Measurements from ENCODE around the gene MYF5.

The MYF5 gene

DNA sequence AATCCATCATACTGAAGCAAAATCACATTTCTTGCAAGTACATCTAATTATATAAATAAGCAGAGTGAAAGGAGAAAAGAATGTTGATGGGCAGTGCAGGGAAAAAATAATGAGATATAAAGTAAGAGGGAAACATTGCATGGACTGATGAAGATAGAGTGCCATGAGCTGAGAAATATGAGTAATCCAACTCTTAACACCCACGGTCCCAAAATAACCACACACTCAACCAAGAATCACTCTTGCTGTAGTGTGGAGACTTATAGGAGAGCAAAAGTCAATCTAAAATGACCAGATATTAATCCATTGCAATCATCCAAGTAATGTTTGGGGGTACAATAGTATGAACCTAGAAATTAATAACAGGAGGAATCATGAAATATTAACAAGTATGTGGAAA is 40.2 kb downstream of the MYF5 start:
- Histone ChIP-seq H3K27me3 (ENCODE audit: insufficient read depth, low read length, poor library complexity, severe bottlenecking) (no peaks in the 10 kb centered on the region), H3F3A (ENCODE audit: low read depth) (no peaks in the 10 kb centered on the region), H4K20me1 (ENCODE audit: insufficient read depth, low read length, poor library complexity, severe bottlenecking) (no peaks in the 10 kb centered on the region), H3K4me2 (ENCODE audit: low read depth, low read length, poor library complexity, severe bottlenecking) (no peak overlapping the region), H3K9me2 (replicated peaks; ENCODE audit: low read depth, low read length) (no peaks in the 10 kb centered on the region), H3K9me3 (ENCODE audit: insufficient read depth, low read depth, low read length) (no peaks in the 10 kb centered on the region), H3K79me2 (ENCODE audit: insufficient read depth, low read length) (no peaks in the 10 kb centered on the region), H2AFZ (ENCODE audit: low read length) (no peak overlapping the region), H3K36me3 (ENCODE audit: insufficient read depth, low read length) (no peaks in the 10 kb centered on the region), H3K9ac (ENCODE audit: low read depth, low read length, poor library complexity, severe bottlenecking) (no peak overlapping the region), H3K4me1 (ENCODE audit: insufficient read depth, low read length, poor library complexity, severe bottlenecking) (no peaks in the 10 kb centered on the region), H3K4me3 (ENCODE audit: low read length, poor library complexity, severe bottlenecking) (no peak overlapping the region)
- TF ChIP-seq, protein P1, sequence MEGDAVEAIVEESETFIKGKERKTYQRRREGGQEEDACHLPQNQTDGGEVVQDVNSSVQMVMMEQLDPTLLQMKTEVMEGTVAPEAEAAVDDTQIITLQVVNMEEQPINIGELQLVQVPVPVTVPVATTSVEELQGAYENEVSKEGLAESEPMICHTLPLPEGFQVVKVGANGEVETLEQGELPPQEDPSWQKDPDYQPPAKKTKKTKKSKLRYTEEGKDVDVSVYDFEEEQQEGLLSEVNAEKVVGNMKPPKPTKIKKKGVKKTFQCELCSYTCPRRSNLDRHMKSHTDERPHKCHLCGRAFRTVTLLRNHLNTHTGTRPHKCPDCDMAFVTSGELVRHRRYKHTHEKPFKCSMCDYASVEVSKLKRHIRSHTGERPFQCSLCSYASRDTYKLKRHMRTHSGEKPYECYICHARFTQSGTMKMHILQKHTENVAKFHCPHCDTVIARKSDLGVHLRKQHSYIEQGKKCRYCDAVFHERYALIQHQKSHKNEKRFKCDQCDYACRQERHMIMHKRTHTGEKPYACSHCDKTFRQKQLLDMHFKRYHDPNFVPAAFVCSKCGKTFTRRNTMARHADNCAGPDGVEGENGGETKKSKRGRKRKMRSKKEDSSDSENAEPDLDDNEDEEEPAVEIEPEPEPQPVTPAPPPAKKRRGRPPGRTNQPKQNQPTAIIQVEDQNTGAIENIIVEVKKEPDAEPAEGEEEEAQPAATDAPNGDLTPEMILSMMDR (conservative IDR thresholded peaks at IDR 0.05; ENCODE audit: low read length): no peak
- TF ChIP-seq EZH2phosphoT487 (IDR thresholded peaks at IDR 0.05; ENCODE audit: borderline replicate concordance): no peak

DNA sequence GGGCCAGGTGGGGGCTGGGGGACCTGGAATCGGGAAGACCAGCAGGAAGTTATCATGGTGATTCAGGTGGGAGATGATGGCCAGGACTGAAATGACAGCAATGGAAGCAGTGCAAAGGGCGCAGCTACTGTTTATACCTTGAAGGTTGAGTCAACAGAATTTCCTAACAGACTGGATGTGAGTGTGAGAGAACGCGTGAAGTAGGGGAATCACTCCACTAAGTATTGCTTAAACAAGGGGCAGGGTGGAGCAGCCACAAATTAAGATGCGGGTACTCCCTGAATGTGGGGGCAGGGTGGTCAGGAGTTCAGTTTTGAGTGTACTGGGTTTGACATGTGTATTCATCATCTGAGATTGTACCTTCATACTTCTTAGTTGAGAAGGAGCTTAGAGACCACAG is 45.1 kb downstream of the MYF5 start:
- Histone ChIP-seq H3K79me2 (ENCODE audit: insufficient read depth, low read length) (no peaks in the 10 kb centered on the region), H3K36me3 (ENCODE audit: insufficient read depth, low read length) (no peaks in the 10 kb centered on the region), H4K20me1 (ENCODE audit: insufficient read depth, low read length, poor library complexity, severe bottlenecking) (no peaks in the 10 kb centered on the region), H3K4me2 (ENCODE audit: low read depth, low read length, poor library complexity, severe bottlenecking) (no peak overlapping the region), H3K4me3 (ENCODE audit: low read length, poor library complexity, severe bottlenecking) (no peak overlapping the region), H3F3A (ENCODE audit: low read depth) (no peaks in the 10 kb centered on the region), H3K9me3 (ENCODE audit: insufficient read depth, low read depth, low read length) (no peaks in the 10 kb centered on the region), H3K9ac (ENCODE audit: low read depth, low read length, poor library complexity, severe bottlenecking) (no peak overlapping the region), H3K4me1 (ENCODE audit: insufficient read depth, low read length, poor library complexity, severe bottlenecking) (no peaks in the 10 kb centered on the region), H3K9me2 (replicated peaks; ENCODE audit: low read depth, low read length) (no peaks in the 10 kb centered on the region), H3K27me3 (ENCODE audit: insufficient read depth, low read length, poor library complexity, severe bottlenecking) (no peaks in the 10 kb centered on the region), H2AFZ (ENCODE audit: low read length) (no peak overlapping the region)
- no peak for TF ChIP-seq EZH2phosphoT487 (IDR thresholded peaks at IDR 0.05; ENCODE audit: borderline replicate concordance)
- TF ChIP-seq, protein P1 (conservative IDR thresholded peaks at IDR 0.05; ENCODE audit: low read length): no peak

DNA sequence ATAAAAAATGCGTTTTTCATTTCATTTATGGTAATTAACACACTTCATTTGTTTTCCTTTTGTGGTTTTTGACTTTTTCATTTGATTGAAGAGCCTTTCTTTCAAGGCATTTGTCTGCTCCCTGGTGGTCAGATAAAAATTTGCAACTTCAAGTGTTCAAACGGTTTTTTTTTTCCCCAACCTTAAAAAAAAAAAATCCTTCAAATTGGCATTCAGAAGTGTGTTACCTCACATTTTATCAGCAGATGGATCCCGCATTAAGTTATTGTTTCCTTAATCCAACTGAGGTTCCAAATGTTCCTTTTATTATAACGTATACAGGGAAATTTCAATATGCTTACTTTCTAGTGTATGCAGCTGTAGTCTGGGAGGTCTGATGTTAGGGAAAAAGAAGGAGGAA is 47.2 kb downstream of the MYF5 start:
- Histone ChIP-seq H3K9me2 (replicated peaks; ENCODE audit: low read depth, low read length) (no peaks in the 10 kb centered on the region), H3F3A (ENCODE audit: low read depth) (no peaks in the 10 kb centered on the region), H3K79me2 (ENCODE audit: insufficient read depth, low read length) (no peaks in the 10 kb centered on the region), H3K4me3 (ENCODE audit: low read length, poor library complexity, severe bottlenecking) (no peak overlapping the region), H3K36me3 (ENCODE audit: insufficient read depth, low read length) (no peaks in the 10 kb centered on the region), H4K20me1 (ENCODE audit: insufficient read depth, low read length, poor library complexity, severe bottlenecking) (no peaks in the 10 kb centered on the region), H3K4me1 (ENCODE audit: insufficient read depth, low read length, poor library complexity, severe bottlenecking) (no peaks in the 10 kb centered on the region), H3K9ac (ENCODE audit: low read depth, low read length, poor library complexity, severe bottlenecking) (no peak overlapping the region), H3K9me3 (ENCODE audit: insufficient read depth, low read depth, low read length) (no peaks in the 10 kb centered on the region), H3K4me2 (ENCODE audit: low read depth, low read length, poor library complexity, severe bottlenecking) (no peak overlapping the region), H3K27me3 (ENCODE audit: insufficient read depth, low read length, poor library complexity, severe bottlenecking) (no peaks in the 10 kb centered on the region), H2AFZ (ENCODE audit: low read length) (no peak overlapping the region)
- TF ChIP-seq, protein P1 (conservative IDR thresholded peaks at IDR 0.05; ENCODE audit: low read length): peak; percentile 70
- no peak for TF ChIP-seq EZH2phosphoT487 (IDR thresholded peaks at IDR 0.05; ENCODE audit: borderline replicate concordance)

Data from Loucy (cell line).